HepG2 (cell line): Measurements from ENCODE around the gene CXCL3. TPM values are rescaled to one million over a fixed set of nuclear protein-coding genes. Genes with fewer than 3 reads are reported as not detected.

Experiments used
- ATAC-seq: fragments of 200-7000 bp; cut with Tn5 transposase; 3 replicates; pipeline ENCODE4 v1.9.1; 2020; ENCODE audit warnings: mild to moderate bottlenecking, moderate library complexity
- BruUV-seq: library from RNA; stranded (reverse); fragments of 400-500 nt; replicated peaks from 2 replicates; lab custom pipeline; 2021; lab: Mats Ljungman, UMichigan
- CTCF ChIA-PET: fragments of 300-600 bp; formaldehyde crosslinking; extraction: SDS; loops from one replicate; lab custom pipeline; 2021; ENCODE audit warnings: low total read pairs, inconsistent platforms, low intra/inter-chr PET ratio; lab: Yijun Ruan, JAX
- POLR2A ChIA-PET: fragments of 350-600 bp; sonication (Branson Sonifier 250); formaldehyde crosslinking; loops from one replicate; lab custom pipeline; 2020; ENCODE audit warnings: antibody characterized with exemption, inconsistent platforms; lab: Yijun Ruan, JAX
- DNase-seq: peaks from one replicate; pipeline ENCODE4 v3.0.0-alpha.2; 2015; ENCODE audit warnings: low spot score
- FAIRE-seq: peaks from 3 replicates; lab custom pipeline; 2011; peaks lifted over from hg19 to GRCh38; lab: Jason Lieb, UNC
- H2AFZ ChIP-seq: one replicate; pipeline ENCODE4 v1.6.1; 2011; ENCODE audit warnings: low read length, inconsistent platforms
- H3K27ac ChIP-seq: fragments of 300-600 bp; 3 replicates; pipeline ENCODE4 v1.8.0; 2011; ENCODE audit warnings: mixed run types, mild to moderate bottlenecking, mixed read lengths, low read length, inconsistent platforms; ENCODE audit not compliant: insufficient read depth; ENCODE audit errors: extremely low read length
- H3K27me3 ChIP-seq, 2 experiments: fragments of 200-600 bp in 1 of 2; 2 replicates in 1 of 2; 3 replicates in 1 of 2; pipeline versions ENCODE4 v1.6.0 to v1.8.0; 2011; ENCODE audit warnings: low read length in 2 of 2, mild to moderate bottlenecking in 2 of 2, moderate library complexity in 2 of 2, inconsistent platforms in 1 of 2; ENCODE audit not compliant: insufficient read depth in 2 of 2, control insufficient read depth in 1 of 2
- H3K36me3 ChIP-seq, 2 experiments: fragments of 200-600 bp in 1 of 2; replicated peaks in 1 of 2; 2 replicates in 1 of 2; 3 replicates in 1 of 2; pipeline versions ENCODE4 v1.5.1 to v1.8.0; 2011; ENCODE audit warnings: low read length in 2 of 2, inconsistent platforms in 1 of 2; ENCODE audit not compliant: insufficient read depth in 2 of 2, control insufficient read depth in 1 of 2
- H3K4me1 ChIP-seq: 2 replicates; pipeline ENCODE4 v1.5.1; 2012; ENCODE audit warnings: low read length, inconsistent platforms; ENCODE audit not compliant: insufficient read depth
- H3K4me2 ChIP-seq: 2 replicates; pipeline ENCODE4 v1.6.0; 2011; ENCODE audit warnings: low read depth, low read length, inconsistent platforms
- H3K4me3 ChIP-seq, 3 experiments: fragments of 200-600 bp in 1 of 3; sonication (generic), shearing (Covaris generic) in 1 of 3; replicated peaks in 1 of 3; 2 replicates each; pipeline ENCODE4 v1.5.1; 2011 to 2016; ENCODE audit warnings: low read length in 3 of 3, inconsistent platforms in 2 of 3, low read depth in 2 of 3, mild to moderate bottlenecking in 2 of 3, control low read depth in 1 of 3, mixed read lengths in 1 of 3; ENCODE audit not compliant: insufficient read depth in 1 of 3
- H3K79me2 ChIP-seq: one replicate; pipeline ENCODE4 v1.6.1; 2011; ENCODE audit warnings: low read length, inconsistent platforms; ENCODE audit not compliant: insufficient read depth
- H3K9ac ChIP-seq: 2 replicates; pipeline ENCODE4 v1.6.0; 2011; ENCODE audit warnings: mild to moderate bottlenecking, low read depth, low read length, inconsistent platforms; ENCODE audit not compliant: insufficient read depth
- H3K9me3 ChIP-seq: 2 replicates; pipeline ENCODE4 v1.5.1; 2012; ENCODE audit warnings: mild to moderate bottlenecking, low read length
- H4K20me1 ChIP-seq: 2 replicates; pipeline ENCODE4 v1.6.0; 2011; ENCODE audit warnings: inconsistent platforms, mild to moderate bottlenecking, low read length, moderate library complexity; ENCODE audit not compliant: insufficient read depth
- CBFB ChIP-seq: sonication (generic); formaldehyde crosslinking; IDR thresholded peaks from 2 replicates; pipeline ENCODE4 v1.4.0; 2020; ENCODE audit warnings: missing genetic modification reagents
- DRAP1 ChIP-seq: IDR thresholded peaks from 2 replicates; pipeline ENCODE4 v1.6.1; 2016; ENCODE audit warnings: missing genetic modification reagents, missing compliant biosample characterization
- MAFG ChIP-seq: sonication (generic); formaldehyde crosslinking; IDR thresholded peaks from 2 replicates; pipeline ENCODE4 v1.5.1; 2020; ENCODE audit warnings: mild to moderate bottlenecking, missing genetic modification reagents
- NKX3-1 ChIP-seq: sonication (generic); formaldehyde crosslinking; IDR thresholded peaks from 2 replicates; pipeline ENCODE4 v1.5.0; 2020; ENCODE audit warnings: missing genetic modification reagents
- POLR2G ChIP-seq: fragments of 200-400 bp; formaldehyde crosslinking; IDR thresholded peaks from 2 replicates; pipeline ENCODE4 v1.6.1; 2018; ENCODE audit warnings: mild to moderate bottlenecking, low read depth, low read length, moderate library complexity
- SMAD3 ChIP-seq: sonication (generic); formaldehyde crosslinking; IDR thresholded peaks from 2 replicates; pipeline ENCODE4 v1.4.0; 2020; ENCODE audit warnings: missing genetic modification reagents
- ZBTB8A ChIP-seq: sonication (generic); formaldehyde crosslinking; IDR thresholded peaks from 2 replicates; pipeline ENCODE4 v1.4.0; 2020; ENCODE audit warnings: mild to moderate bottlenecking, low read depth, missing genetic modification reagents, borderline replicate concordance
- ZNF263 ChIP-seq: sonication (generic); formaldehyde crosslinking; IDR thresholded peaks from 2 replicates; pipeline ENCODE4 v1.4.0; 2020; ENCODE audit warnings: missing genetic modification reagents
- ZNF589 ChIP-seq: sonication (generic); formaldehyde crosslinking; conservative IDR thresholded peaks from 2 replicates; pipeline ENCODE4 v1.8.0; 2022; ENCODE audit warnings: mild to moderate bottlenecking, moderate library complexity, missing genetic modification reagents
- ZXDC ChIP-seq: sonication (generic); formaldehyde crosslinking; IDR thresholded peaks from 2 replicates; pipeline ENCODE4 v1.5.0; 2020; ENCODE audit warnings: mild to moderate bottlenecking, missing genetic modification reagents
- WGBS: methylation state at CpG from one replicate; pipeline ENCODE4 v1.1.6; 2017; ENCODE audit warnings: low lambda C conversion rate; 5-methylcytosine and 5-hydroxymethylcytosine counted together
- in situ Hi-C: cut with HindIII; loops from 2 replicates; pipeline ENCODE4 v1.10.0; 2017; ENCODE audit warnings: low pct_unique_long_range_greater_than_20kb; ENCODE audit not compliant: extremely low pct_ligation_motif_present
- intact Hi-C: fragments of 100-400 bp; cut with micrococcal nuclease; formaldehyde crosslinking; loops from one replicate; pipeline ENCODE4 v1.10.0; 2022; ENCODE audit not compliant: unreplicated experiment
- polyA plus RNA-seq, 8 experiments: library from polyadenylated mRNA; depleted of rRNA in 3 of 8; stranded (reverse) in 7 of 8; unstranded in 1 of 8; fragments of >200 nt; fragmentation: Illumina TruSeq in 4 of 8; extraction: Trizol in 4 of 8; gene quantifications; 2 replicates each; pipeline versions ENCODE4 v1.2.1 to v1.2.3, GENCODE V29; 2011 to 2016; ENCODE audit warnings: low read depth in 4 of 8, missing spikeins in 1 of 8, mixed read lengths in 1 of 8; ENCODE audit not compliant: insufficient read depth in 1 of 8
- total RNA-seq, 5 experiments: library from RNA; depleted of rRNA; stranded (reverse); fragments of >200 nt; fragmentation: Illumina TruSeq; extraction: Trizol; gene quantifications; 2 replicates each; pipeline ENCODE4 v1.2.3, GENCODE V29; 2016; ENCODE audit warnings: low read depth in 1 of 5

The CXCL3 gene
- total and polyA plus RNA-seq, 2 of the 13 experiments (the other 11 are each of a cell fraction or from before 2014, with no cell fraction given) = 0.13 TPM; not detected in 1

- FAIRE-seq = no peak
- ChIA-PET CTCF (no interaction called here), POLR2A (no interaction called here)
- Histone ChIP-seq H3K27me3 (peaks cover 0 to 6% of the 10 kb centered on the region in 2 experiments; a peak in 2 of 5 replicates), H3K27ac (no peak overlapping the region)
- in situ Hi-C loops = no loop called here
- 16% methylated on average over 4 of the region's 4 CpGs for WGBS
- no peak for TF ChIP-seq ZNF589
- TF ChIP-seq, all 625 proteins: peak for 0
- ATAC-seq (no peak), DNase-seq (no peak)
- Histone ChIP-seq H3K36me3 (no peaks in the 10 kb centered on the region), H3K79me2 (no peaks in the 10 kb centered on the region), H3K4me2 (no peak overlapping the region), H3K4me1 (no peaks in the 10 kb centered on the region), H2AFZ (no peak overlapping the region), H4K20me1 (no peaks in the 10 kb centered on the region), H3K9me3 (no peaks in the 10 kb centered on the region), H3K9ac (no peak overlapping the region), H3K4me3 (no peak overlapping the region)
- intact Hi-C loops = no loop called here
- no TSS peak for BruUV-seq
Observed at GRCh38 chr4:74084984-74085383, 46.5 kb upstream of the CXCL3 start.

GRCh38 chr4:74083546-74083945, 45.1 kb upstream of the CXCL3 start:
- in situ Hi-C loops (no loop called here), intact Hi-C loops (no loop called here)
- Histone ChIP-seq H4K20me1 (no peaks in the 10 kb centered on the region), H3K4me2 (no peak overlapping the region), H3K27me3 (peaks cover 0 to 6% of the 10 kb centered on the region in 2 experiments; a peak in 2 of 5 replicates), H3K4me3 (no peak overlapping the region), H3K9ac (no peak overlapping the region), H3K27ac (no peak overlapping the region), H3K4me1 (no peaks in the 10 kb centered on the region), H3K9me3 (no peaks in the 10 kb centered on the region), H3K36me3 (no peaks in the 10 kb centered on the region), H2AFZ (no peak overlapping the region), H3K79me2 (no peaks in the 10 kb centered on the region)
- POLR2A ChIA-PET = no interaction called here
- TF ChIP-seq NKX3-1 (CRISPR knock-in tag) (no peak), MAFG (CRISPR knock-in tag) (no peak), ZXDC (CRISPR knock-in tag) (no peak), SMAD3 (CRISPR knock-in tag) (no peak), POLR2G (no peak), DRAP1 (no peak), ZBTB8A (no peak), ZNF263 (CRISPR knock-in tag) (no peak), CBFB (CRISPR knock-in tag) (no peak)
- ATAC-seq (no peak), DNase-seq (no peak), FAIRE-seq (no peak)
- CTCF ChIA-PET = no interaction called here
- WGBS = 0% methylated on average over 2 of the region's 2 CpGs
- BruUV-seq = no TSS peak
